ENCODE results near the gene SPTY2D1. TPM values are rescaled to one million over a fixed set of nuclear protein-coding genes. Genes with fewer than 3 reads are reported as not detected.

SPTY2D1 gene
- total and polyA plus RNA-seq, 4 donors = 3.9 to 19.9 (median 11.5) TPM

DNA sequence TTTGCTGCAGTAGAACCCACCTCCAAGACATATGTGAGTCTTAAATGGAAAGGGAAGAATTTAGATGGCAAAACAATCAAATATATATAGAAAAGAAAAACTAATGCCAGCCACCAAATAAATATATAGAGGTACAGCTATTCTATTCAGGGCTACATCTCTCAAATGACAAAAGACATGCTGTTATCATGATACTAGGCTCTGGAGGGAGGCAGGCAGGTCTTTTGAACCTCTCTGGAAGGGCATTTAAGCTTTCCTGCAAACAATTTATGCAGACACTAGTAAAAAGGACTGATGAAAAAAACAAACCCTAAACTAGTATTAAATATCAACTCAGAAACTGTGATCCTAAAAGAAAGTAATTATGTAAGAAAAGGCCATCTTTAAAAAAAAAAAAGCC lies 70.0 kb downstream of the SPTY2D1 start:
- DNase-seq (no peak), ATAC-seq (ENCODE audit: low FRiP score) (no peak)
- H3K9me3 ChIP-seq (ENCODE audit: control insufficient read depth, low read length) = no peaks in the 10 kb centered on the region
- H3K27me3 ChIP-seq (ENCODE audit: control insufficient read depth in 1 of 2, insufficient read depth in 2 of 2, low read length in 1 of 2) = no peaks in the 10 kb centered on the region
- H3K4me1 ChIP-seq (ENCODE audit: control insufficient read depth in 1 of 2, insufficient read depth in 2 of 2, low read length in 2 of 2) = no peaks in the 10 kb centered on the region
- intact Hi-C loops (cut with DNase I) = no loop called here
- H3K27ac ChIP-seq (ENCODE audit: low read depth in 1 of 2, low read length in 2 of 2) = no peak overlapping the region
- no peak overlapping the region for H3K4me3 ChIP-seq (ENCODE audit: low read length in 2 of 2)
- no peaks in the 10 kb centered on the region for H3K36me3 ChIP-seq (ENCODE audit: control insufficient read depth in 1 of 2, insufficient read depth in 2 of 2, low read length in 1 of 2)

DNA sequence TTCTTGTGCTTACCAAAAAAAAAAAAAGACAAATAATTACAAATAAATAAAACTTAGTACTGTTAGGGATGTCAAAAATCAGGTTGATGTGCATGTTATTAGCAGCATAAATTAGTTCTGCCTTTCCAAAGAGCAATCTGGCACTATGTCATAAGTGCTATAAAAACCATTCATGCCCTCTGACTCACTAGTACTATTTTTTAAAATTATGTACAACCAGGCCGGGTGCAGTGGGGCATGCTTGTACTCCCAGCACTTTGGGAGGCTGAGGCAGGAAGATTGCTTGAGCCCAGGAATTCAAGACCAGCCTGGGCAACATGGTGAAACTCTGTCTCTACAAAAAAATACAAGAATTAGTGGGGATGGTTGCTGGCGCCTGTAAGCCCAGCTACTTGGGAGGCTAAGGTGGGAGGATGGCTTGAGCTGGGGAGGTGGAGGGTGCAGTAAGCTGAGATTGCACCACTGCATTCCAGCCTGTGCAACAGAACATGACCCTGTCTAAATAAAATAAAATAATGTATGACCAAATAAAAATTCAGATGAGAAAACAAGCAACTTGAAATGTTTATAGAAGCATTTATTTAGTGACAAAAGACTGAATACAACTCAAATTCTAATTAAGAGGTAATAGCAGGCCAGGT lies 70.9 kb downstream of the SPTY2D1 start:
- Histone ChIP-seq H3K27me3 (ENCODE audit: control insufficient read depth in 1 of 2, insufficient read depth in 2 of 2, low read length in 1 of 2) (no peaks in the 10 kb centered on the region), H3K27ac (ENCODE audit: low read depth in 1 of 2, low read length in 2 of 2) (no peak overlapping the region), H3K36me3 (ENCODE audit: control insufficient read depth in 1 of 2, insufficient read depth in 2 of 2, low read length in 1 of 2) (peaks cover 0 to 1% of the 10 kb centered on the region in 2 donors), H3K4me1 (ENCODE audit: control insufficient read depth in 1 of 2, insufficient read depth in 2 of 2, low read length in 2 of 2) (no peaks in the 10 kb centered on the region), H3K9me3 (ENCODE audit: control insufficient read depth, low read length) (no peaks in the 10 kb centered on the region), H3K4me3 (ENCODE audit: low read length in 2 of 2) (no peak overlapping the region)
- intact Hi-C loops (cut with DNase I) = no loop called here
- DNase-seq (no peak), ATAC-seq (ENCODE audit: low FRiP score) (no peak)
- WGBS, 2 donors = 57 to 68% methylated on average over 2 of the region's 2 CpGs

Other genes starting within 250 kb of the SPTY2D1 start
- gene LDHA, start 239.8 kb downstream of the SPTY2D1 start, total RNA-seq = 100 to 1,000 TPM; 590 to 591 TPM
- gene LDHA, start 239.8 kb downstream of the SPTY2D1 start, polyA plus RNA-seq = 100 to 1,000 TPM; 539 to 584 TPM
- under 1 TPM in 1 of 2 donors, not detected in 1; 0.60 TPM for gene LDHC, start 222.0 kb downstream of the SPTY2D1 start, total RNA-seq
- under 1 TPM in 1 of 2 donors, not detected in 1; 0.56 TPM for gene LDHC, start 222.0 kb downstream of the SPTY2D1 start, polyA plus RNA-seq
- gene LDHAL6A, start 178.5 kb downstream of the SPTY2D1 start, total RNA-seq = not detected
- not detected for gene LDHAL6A, start 178.5 kb downstream of the SPTY2D1 start, polyA plus RNA-seq
- gene TSG101, start 107.4 kb downstream of the SPTY2D1 start, total RNA-seq = 10 to 100 TPM; 37.2 to 40.3 TPM
- gene TSG101, start 107.4 kb downstream of the SPTY2D1 start, polyA plus RNA-seq = 10 to 100 TPM; 46.0 to 53.2 TPM
- 10 to 100 TPM; 22.4 to 25.2 TPM for gene UEVLD, start 45.6 kb downstream of the SPTY2D1 start, total RNA-seq
- gene UEVLD, start 45.6 kb downstream of the SPTY2D1 start, polyA plus RNA-seq = 10 to 100 TPM; 11.4 to 18.7 TPM
- 1 to 10 TPM; 1.8 to 6.6 TPM for gene MISFA, start 34.6 kb downstream of the SPTY2D1 start, total RNA-seq
- gene MISFA, start 34.6 kb downstream of the SPTY2D1 start, polyA plus RNA-seq = under 1 TPM in 1 of 2 donors, not detected in 1; 0.95 TPM
- 1 to 10 TPM; 4.4 to 8.4 TPM for gene TMEM86A, start 64.4 kb upstream of the SPTY2D1 start, total RNA-seq
- gene TMEM86A, start 64.4 kb upstream of the SPTY2D1 start, polyA plus RNA-seq = 1 to 10 TPM; 1.1 to 2.0 TPM
- gene IGSF22, start 91.8 kb upstream of the SPTY2D1 start, total RNA-seq = under 1 TPM; 0.30 to 0.58 TPM
- not detected for gene IGSF22, start 91.8 kb upstream of the SPTY2D1 start, polyA plus RNA-seq
- gene PTPN5, start 157.5 kb upstream of the SPTY2D1 start, total RNA-seq = 1 to 10 TPM; 1.5 to 2.1 TPM
- gene PTPN5, start 157.5 kb upstream of the SPTY2D1 start, polyA plus RNA-seq = not detected